SK-N-SH treated with all-trans-retinoic acid at 6 μM for 48 hours (cell line): ENCODE data around the gene DMRTC2.

Experiments
- ATAC-seq: fragments of 200-7000 bp; cut with Tn5 transposase; 3 replicates; pipeline ENCODE4 v1.9.1; 2020; ENCODE audit warnings: mild to moderate bottlenecking, moderate library complexity
- ARNTL ChIP-seq: fragments of 450-650 bp; formaldehyde crosslinking; IDR thresholded peaks from 2 replicates; pipeline ENCODE4 v1.5.0; 2020; ENCODE audit warnings: low read depth, mild to moderate bottlenecking, moderate library complexity, borderline replicate concordance
- BACH2 ChIP-seq: fragments of 250-450 bp; sonication (Bioruptor Pico); IDR thresholded peaks from 2 replicates; pipeline ENCODE4 v1.9.0; 2021; ENCODE audit warnings: mild to moderate bottlenecking, borderline replicate concordance
- CSDC2 ChIP-seq: fragments of 250-450 bp; sonication (Bioruptor Pico); IDR thresholded peaks from 2 replicates; pipeline ENCODE4 v1.5.0; 2020; ENCODE audit warnings: mild to moderate bottlenecking, moderate library complexity
- ESRRG ChIP-seq: fragments of 250-450 bp; sonication (Bioruptor Pico); IDR thresholded peaks from 2 replicates; pipeline ENCODE4 v1.6.1; 2021; ENCODE audit warnings: mild to moderate bottlenecking
- OSR1 ChIP-seq: fragments of 250-450 bp; sonication (Bioruptor Pico); IDR thresholded peaks from 2 replicates; pipeline ENCODE4 v1.8.0; 2022; ENCODE audit warnings: moderate library complexity, mild to moderate bottlenecking, inconsistent platforms
- PPARA ChIP-seq: fragments of 250-450 bp; sonication (Bioruptor Pico); IDR thresholded peaks from 2 replicates; pipeline ENCODE4 v1.5.0; 2020; ENCODE audit warnings: mild to moderate bottlenecking, borderline replicate concordance
- RARB ChIP-seq: fragments of 250-450 bp; sonication (Bioruptor Pico); IDR thresholded peaks from 2 replicates; pipeline ENCODE4 v1.8.0; 2021; ENCODE audit warnings: mild to moderate bottlenecking, moderate library complexity
- SNAI2 ChIP-seq: fragments of 250-450 bp; sonication (Bioruptor Pico); IDR thresholded peaks from 2 replicates; pipeline ENCODE4 v1.5.0; 2020; ENCODE audit warnings: mild to moderate bottlenecking, moderate library complexity
- TCF4 ChIP-seq: fragments of 250-450 bp; sonication (Bioruptor Pico); IDR thresholded peaks from 2 replicates; pipeline ENCODE4 v1.8.0; 2021; ENCODE audit warnings: mild to moderate bottlenecking, moderate library complexity, borderline replicate concordance
- TOX ChIP-seq: fragments of 250-450 bp; sonication (Bioruptor Pico); IDR thresholded peaks from 2 replicates; pipeline ENCODE4 v1.8.0; 2021; ENCODE audit warnings: mild to moderate bottlenecking, moderate library complexity, borderline replicate concordance
- ZC3H10 ChIP-seq: fragments of 250-450 bp; sonication (Bioruptor Pico); IDR thresholded peaks from 2 replicates; pipeline ENCODE4 v1.5.1; 2021; ENCODE audit warnings: mild to moderate bottlenecking, moderate library complexity
- ZFP3 ChIP-seq: fragments of 250-450 bp; sonication (Bioruptor Pico); IDR thresholded peaks from 2 replicates; pipeline ENCODE4 v1.5.0; 2020; ENCODE audit warnings: mild to moderate bottlenecking, moderate library complexity
- ZFP30 ChIP-seq: fragments of 450-650 bp; formaldehyde crosslinking; IDR thresholded peaks from 2 replicates; pipeline ENCODE4 v1.5.0; 2022; ENCODE audit warnings: mild to moderate bottlenecking, moderate library complexity
- ZNF565 ChIP-seq: fragments of 450-650 bp; formaldehyde crosslinking; conservative IDR thresholded peaks from 2 replicates; pipeline ENCODE4 v1.5.0; 2020; ENCODE audit warnings: low read depth, mild to moderate bottlenecking, moderate library complexity
- ZNF70 ChIP-seq: fragments of 450-650 bp; formaldehyde crosslinking; IDR thresholded peaks from 2 replicates; pipeline ENCODE4 v1.5.0; 2020; ENCODE audit warnings: mild to moderate bottlenecking, moderate library complexity
- ZNF8 ChIP-seq: fragments of 450-650 bp; formaldehyde crosslinking; IDR thresholded peaks from 2 replicates; pipeline ENCODE4 v1.5.0; 2020; ENCODE audit warnings: mild to moderate bottlenecking, moderate library complexity
- TF ChIP-seq, protein P1 (sequence below): fragments of 250-450 bp; sonication (Bioruptor Pico); IDR thresholded peaks from 2 replicates; pipeline ENCODE4 v1.8.0; 2020; ENCODE audit warnings: mild to moderate bottlenecking, moderate library complexity, borderline replicate concordance
- TF ChIP-seq, protein P2 (sequence below): fragments of 250-450 bp; sonication (Bioruptor Pico); IDR thresholded peaks from 2 replicates; pipeline ENCODE4 v1.5.0; 2020; ENCODE audit warnings: mild to moderate bottlenecking, moderate library complexity
- TF ChIP-seq, protein P3 (sequence below): fragments of 250-450 bp; sonication (Bioruptor Pico); IDR thresholded peaks from 2 replicates; pipeline ENCODE4 v1.5.1; 2020; ENCODE audit warnings: low read depth, mild to moderate bottlenecking, moderate library complexity
- TF ChIP-seq, protein P4 (sequence below): fragments of 250-450 bp; sonication (Bioruptor Pico); IDR thresholded peaks from 2 replicates; pipeline ENCODE4 v1.8.0; 2021; ENCODE audit warnings: low read depth, mild to moderate bottlenecking, moderate library complexity, borderline replicate concordance
- TF ChIP-seq, protein P5 (sequence below): fragments of 250-450 bp; sonication (Bioruptor Pico); IDR thresholded peaks from 2 replicates; pipeline ENCODE4 v1.5.1; 2021; ENCODE audit warnings: mild to moderate bottlenecking, moderate library complexity

Gene DMRTC2

DNA sequence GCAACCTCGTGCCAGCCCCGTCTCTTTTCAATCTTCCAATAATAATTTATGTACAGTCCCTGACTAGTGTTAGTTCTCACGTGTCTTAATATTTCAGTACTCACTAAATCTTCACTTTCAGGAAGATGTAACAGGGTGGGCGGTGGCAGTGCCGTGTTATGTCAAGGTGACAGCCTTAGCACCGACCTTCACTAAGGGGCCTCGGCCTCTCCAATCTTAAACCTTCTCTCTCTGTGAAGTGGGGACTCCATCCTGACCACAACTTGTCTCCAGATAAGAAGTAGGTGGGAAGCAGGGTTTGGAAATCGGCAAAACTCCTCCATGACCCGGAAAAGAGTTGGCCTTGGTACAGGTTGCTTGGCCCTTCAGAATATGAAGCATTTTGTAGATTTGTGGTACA, 17.0 kb downstream of the DMRTC2 start (continued):
- TF ChIP-seq, protein P1, sequence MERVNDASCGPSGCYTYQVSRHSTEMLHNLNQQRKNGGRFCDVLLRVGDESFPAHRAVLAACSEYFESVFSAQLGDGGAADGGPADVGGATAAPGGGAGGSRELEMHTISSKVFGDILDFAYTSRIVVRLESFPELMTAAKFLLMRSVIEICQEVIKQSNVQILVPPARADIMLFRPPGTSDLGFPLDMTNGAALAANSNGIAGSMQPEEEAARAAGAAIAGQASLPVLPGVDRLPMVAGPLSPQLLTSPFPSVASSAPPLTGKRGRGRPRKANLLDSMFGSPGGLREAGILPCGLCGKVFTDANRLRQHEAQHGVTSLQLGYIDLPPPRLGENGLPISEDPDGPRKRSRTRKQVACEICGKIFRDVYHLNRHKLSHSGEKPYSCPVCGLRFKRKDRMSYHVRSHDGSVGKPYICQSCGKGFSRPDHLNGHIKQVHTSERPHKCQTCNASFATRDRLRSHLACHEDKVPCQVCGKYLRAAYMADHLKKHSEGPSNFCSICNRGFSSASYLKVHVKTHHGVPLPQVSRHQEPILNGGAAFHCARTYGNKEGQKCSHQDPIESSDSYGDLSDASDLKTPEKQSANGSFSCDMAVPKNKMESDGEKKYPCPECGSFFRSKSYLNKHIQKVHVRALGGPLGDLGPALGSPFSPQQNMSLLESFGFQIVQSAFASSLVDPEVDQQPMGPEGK (CRISPR knock-in tag), result no peak

DNA sequence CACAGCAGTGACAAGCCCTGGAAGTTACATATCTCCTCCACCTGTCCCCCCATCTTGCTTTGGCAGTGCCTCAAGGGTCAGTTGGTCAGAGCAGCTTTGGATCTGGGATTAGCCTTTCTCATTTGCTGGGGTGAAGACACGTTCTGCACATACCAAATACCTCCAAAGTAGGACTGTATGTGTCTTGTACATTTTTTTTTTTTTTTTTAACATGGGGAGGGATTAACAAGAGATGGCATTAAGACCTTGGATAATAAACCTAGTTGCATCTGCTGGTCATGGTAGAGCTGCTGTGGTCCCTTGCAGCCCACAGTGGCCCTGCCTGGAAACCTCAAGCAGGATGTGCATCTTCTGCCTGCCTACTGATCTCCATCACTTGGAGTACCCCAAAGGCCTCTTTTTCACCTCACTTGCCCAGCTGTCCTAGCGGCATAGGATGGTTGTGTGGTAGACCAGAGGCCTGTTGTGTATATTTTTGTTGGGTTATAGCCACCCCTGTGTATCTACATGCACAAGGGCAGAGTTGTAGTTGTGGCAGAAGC, 17.7 kb downstream of the DMRTC2 start:
- no peak for ATAC-seq
- TF ChIP-seq TCF4 (no peak), ZNF8 (CRISPR knock-in tag) (no peak), CSDC2 (CRISPR knock-in tag) (no peak), ESRRG (CRISPR knock-in tag) (no peak), ZFP3 (CRISPR knock-in tag) (no peak), RARB (no peak), ARNTL (no peak)
- TF ChIP-seq, protein P2, sequence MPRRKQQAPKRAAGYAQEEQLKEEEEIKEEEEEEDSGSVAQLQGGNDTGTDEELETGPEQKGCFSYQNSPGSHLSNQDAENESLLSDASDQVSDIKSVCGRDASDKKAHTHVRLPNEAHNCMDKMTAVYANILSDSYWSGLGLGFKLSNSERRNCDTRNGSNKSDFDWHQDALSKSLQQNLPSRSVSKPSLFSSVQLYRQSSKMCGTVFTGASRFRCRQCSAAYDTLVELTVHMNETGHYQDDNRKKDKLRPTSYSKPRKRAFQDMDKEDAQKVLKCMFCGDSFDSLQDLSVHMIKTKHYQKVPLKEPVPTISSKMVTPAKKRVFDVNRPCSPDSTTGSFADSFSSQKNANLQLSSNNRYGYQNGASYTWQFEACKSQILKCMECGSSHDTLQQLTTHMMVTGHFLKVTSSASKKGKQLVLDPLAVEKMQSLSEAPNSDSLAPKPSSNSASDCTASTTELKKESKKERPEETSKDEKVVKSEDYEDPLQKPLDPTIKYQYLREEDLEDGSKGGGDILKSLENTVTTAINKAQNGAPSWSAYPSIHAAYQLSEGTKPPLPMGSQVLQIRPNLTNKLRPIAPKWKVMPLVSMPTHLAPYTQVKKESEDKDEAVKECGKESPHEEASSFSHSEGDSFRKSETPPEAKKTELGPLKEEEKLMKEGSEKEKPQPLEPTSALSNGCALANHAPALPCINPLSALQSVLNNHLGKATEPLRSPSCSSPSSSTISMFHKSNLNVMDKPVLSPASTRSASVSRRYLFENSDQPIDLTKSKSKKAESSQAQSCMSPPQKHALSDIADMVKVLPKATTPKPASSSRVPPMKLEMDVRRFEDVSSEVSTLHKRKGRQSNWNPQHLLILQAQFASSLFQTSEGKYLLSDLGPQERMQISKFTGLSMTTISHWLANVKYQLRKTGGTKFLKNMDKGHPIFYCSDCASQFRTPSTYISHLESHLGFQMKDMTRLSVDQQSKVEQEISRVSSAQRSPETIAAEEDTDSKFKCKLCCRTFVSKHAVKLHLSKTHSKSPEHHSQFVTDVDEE (CRISPR knock-in tag), result no peak

DNA sequence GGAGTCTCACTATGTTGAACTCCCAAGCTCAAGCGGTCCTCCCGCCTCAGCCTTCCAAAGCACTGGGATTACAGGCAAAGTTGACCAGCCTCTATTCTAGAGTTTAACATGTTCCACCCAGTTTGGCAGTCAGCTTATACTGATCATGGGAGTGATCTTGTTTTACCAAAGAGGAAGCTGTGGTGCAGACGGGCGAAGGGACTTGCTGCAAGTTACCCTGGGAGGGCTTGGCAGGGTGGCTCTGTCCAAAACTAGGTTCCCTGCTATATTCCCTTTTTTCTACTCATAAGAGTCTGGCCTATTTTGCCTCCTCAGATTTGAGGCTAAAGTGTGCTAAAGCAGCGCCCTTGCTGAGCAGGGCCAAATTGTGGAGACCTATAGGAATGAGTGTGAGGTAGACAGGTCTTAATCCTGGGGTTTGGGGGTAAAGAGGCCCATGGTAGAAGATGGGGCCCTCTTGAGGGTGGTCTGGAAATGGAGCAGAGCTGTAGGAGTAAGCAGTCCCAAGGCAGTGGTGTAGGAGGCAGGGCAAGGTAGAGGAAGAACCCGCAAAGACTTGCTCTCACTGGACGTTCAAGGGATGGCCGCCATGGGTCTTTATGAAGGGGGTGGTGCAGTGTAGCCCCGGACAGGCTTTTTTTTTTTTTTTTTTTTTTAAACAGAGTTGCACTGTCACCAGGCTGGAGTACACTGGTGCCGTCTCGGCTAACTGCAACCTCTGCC, 18.5 kb downstream of the DMRTC2 start:
- TF ChIP-seq PPARA (CRISPR knock-in tag), result no peak
- TF ChIP-seq, protein P2 (CRISPR knock-in tag), result no peak
- TF ChIP-seq TOX (CRISPR knock-in tag), result no peak
- no peak for TF ChIP-seq ZNF565 (CRISPR knock-in tag)
- no peak for TF ChIP-seq ZNF70 (CRISPR knock-in tag)
- ATAC-seq, result no peak

DNA sequence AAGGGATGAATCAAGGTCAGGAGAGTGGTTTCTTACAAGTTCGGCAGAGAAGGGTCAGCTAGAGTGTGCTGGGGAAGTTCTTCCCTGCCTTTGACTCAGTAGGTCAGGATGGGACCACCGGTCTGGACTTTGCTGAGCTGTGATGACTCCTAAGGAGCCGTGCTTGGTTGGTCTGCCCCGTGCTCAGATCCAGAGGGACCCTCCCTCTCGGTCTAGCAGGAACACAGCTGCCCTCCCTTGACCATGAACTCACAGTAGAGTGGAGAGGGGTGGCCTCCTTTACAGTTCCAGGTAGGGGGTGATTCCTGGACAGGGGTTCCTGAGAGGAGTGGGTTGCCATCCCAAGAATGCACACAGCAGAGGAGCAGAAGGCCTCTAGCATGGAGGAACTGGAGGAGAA, 19.5 kb downstream of the DMRTC2 start:
- ATAC-seq, result no peak
- no peak for TF ChIP-seq TCF4
- TF ChIP-seq, protein P1 (CRISPR knock-in tag), result no peak
- no peak for TF ChIP-seq ESRRG (CRISPR knock-in tag)
- no peak for TF ChIP-seq ZNF70 (CRISPR knock-in tag)
- TF ChIP-seq SNAI2 (CRISPR knock-in tag), result no peak
- no peak for TF ChIP-seq BACH2 (CRISPR knock-in tag)
- TF ChIP-seq CSDC2 (CRISPR knock-in tag), result no peak
- TF ChIP-seq, protein P3, sequence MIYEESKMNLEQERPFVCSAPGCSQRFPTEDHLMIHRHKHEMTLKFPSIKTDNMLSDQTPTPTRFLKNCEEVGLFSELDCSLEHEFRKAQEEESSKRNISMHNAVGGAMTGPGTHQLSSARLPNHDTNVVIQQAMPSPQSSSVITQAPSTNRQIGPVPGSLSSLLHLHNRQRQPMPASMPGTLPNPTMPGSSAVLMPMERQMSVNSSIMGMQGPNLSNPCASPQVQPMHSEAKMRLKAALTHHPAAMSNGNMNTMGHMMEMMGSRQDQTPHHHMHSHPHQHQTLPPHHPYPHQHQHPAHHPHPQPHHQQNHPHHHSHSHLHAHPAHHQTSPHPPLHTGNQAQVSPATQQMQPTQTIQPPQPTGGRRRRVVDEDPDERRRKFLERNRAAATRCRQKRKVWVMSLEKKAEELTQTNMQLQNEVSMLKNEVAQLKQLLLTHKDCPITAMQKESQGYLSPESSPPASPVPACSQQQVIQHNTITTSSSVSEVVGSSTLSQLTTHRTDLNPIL (CRISPR knock-in tag), result no peak
- no peak for TF ChIP-seq OSR1 (CRISPR knock-in tag)
- no peak for TF ChIP-seq RARB
- TF ChIP-seq TOX (CRISPR knock-in tag), result no peak
- TF ChIP-seq ARNTL, result no peak
- no peak for TF ChIP-seq ZC3H10 (CRISPR knock-in tag)
- TF ChIP-seq, protein P4, sequence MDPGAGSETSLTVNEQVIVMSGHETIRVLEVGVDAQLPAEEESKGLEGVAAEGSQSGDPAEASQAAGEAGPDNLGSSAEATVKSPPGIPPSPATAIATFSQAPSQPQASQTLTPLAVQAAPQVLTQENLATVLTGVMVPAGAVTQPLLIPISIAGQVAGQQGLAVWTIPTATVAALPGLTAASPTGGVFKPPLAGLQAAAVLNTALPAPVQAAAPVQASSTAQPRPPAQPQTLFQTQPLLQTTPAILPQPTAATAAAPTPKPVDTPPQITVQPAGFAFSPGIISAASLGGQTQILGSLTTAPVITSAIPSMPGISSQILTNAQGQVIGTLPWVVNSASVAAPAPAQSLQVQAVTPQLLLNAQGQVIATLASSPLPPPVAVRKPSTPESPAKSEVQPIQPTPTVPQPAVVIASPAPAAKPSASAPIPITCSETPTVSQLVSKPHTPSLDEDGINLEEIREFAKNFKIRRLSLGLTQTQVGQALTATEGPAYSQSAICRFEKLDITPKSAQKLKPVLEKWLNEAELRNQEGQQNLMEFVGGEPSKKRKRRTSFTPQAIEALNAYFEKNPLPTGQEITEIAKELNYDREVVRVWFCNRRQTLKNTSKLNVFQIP (CRISPR knock-in tag), result no peak
- TF ChIP-seq PPARA (CRISPR knock-in tag), result no peak
- no peak for TF ChIP-seq ZFP30 (CRISPR knock-in tag)
- TF ChIP-seq, protein P5, sequence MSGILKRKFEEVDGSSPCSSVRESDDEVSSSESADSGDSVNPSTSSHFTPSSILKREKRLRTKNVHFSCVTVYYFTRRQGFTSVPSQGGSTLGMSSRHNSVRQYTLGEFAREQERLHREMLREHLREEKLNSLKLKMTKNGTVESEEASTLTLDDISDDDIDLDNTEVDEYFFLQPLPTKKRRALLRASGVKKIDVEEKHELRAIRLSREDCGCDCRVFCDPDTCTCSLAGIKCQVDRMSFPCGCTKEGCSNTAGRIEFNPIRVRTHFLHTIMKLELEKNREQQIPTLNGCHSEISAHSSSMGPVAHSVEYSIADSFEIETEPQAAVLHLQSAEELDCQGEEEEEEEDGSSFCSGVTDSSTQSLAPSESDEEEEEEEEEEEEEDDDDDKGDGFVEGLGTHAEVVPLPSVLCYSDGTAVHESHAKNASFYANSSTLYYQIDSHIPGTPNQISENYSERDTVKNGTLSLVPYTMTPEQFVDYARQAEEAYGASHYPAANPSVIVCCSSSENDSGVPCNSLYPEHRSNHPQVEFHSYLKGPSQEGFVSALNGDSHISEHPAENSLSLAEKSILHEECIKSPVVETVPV (CRISPR knock-in tag), result no peak
